Measurements from ENCODE around the gene MYB.
"Not testable (repeated sequence)": the region's sequence is repeated elsewhere in the genome, so short reads cannot be mapped to it uniquely, and the experiment has no call there.

The MYB gene

GRCh38 chr6:135144673-135145062 is 36.4 kb upstream of the MYB start:
- no peak overlapping the region for H3K4me3 ChIP-seq (ENCODE audit: low read depth, low read length)
- no peak for TF ChIP-seq CTCF (IDR thresholded peaks at IDR 0.05; ENCODE audit: control insufficient read depth, extremely low read depth, insufficient read depth)
- no peak for DNase-seq (ENCODE audit: low read depth)

- TF ChIP-seq CTCF (IDR thresholded peaks at IDR 0.05; ENCODE audit: control insufficient read depth, extremely low read depth, insufficient read depth), result peak; percentile 57
- no peak overlapping the region for H3K4me3 ChIP-seq (ENCODE audit: low read depth, low read length)
- no peak for DNase-seq (ENCODE audit: low read depth)
Measured at GRCh38 chr6:135145063-135145800, 35.9 kb upstream of the MYB start.

- no peak overlapping the region for H3K4me3 ChIP-seq (ENCODE audit: low read depth, low read length)
- peak; percentile 92 for DNase-seq (ENCODE audit: low read depth)
- no peak for TF ChIP-seq CTCF (IDR thresholded peaks at IDR 0.05; ENCODE audit: control insufficient read depth, extremely low read depth, insufficient read depth)
Measured at GRCh38 chr6:135146162-135146934, 34.8 kb upstream of the MYB start.

GRCh38 chr6:135147637-135148592 is 33.2 kb upstream of the MYB start:
- no peak for TF ChIP-seq CTCF (IDR thresholded peaks at IDR 0.05; ENCODE audit: control insufficient read depth, extremely low read depth, insufficient read depth)
- DNase-seq (ENCODE audit: low read depth), result no peak
- no peak overlapping the region for H3K4me3 ChIP-seq (ENCODE audit: low read depth, low read length)

- TF ChIP-seq CTCF (IDR thresholded peaks at IDR 0.05; ENCODE audit: control insufficient read depth, extremely low read depth, insufficient read depth), result no peak
- H3K4me3 ChIP-seq (ENCODE audit: low read depth, low read length), result no peak overlapping the region
- no peak for DNase-seq (ENCODE audit: low read depth)
Measured at GRCh38 chr6:135148889-135149288, 32.2 kb upstream of the MYB start.

- no peak for DNase-seq (ENCODE audit: low read depth)
- no peak for TF ChIP-seq CTCF (IDR thresholded peaks at IDR 0.05; ENCODE audit: control insufficient read depth, extremely low read depth, insufficient read depth)
Measured at GRCh38 chr6:135149376-135149775, 31.7 kb upstream of the MYB start.

GRCh38 chr6:135150481-135150880 is 30.6 kb upstream of the MYB start:
- DNase-seq (ENCODE audit: low read depth); H3K4me3 ChIP-seq (ENCODE audit: low read depth, low read length): not testable (repeated sequence)

More at GRCh38 chr6:135149376-135149775, 31.7 kb upstream of the MYB start:
- H3K4me3 ChIP-seq (ENCODE audit: low read depth, low read length), result no peak overlapping the region

GRCh38 chr6:135154125-135154524 is 27.0 kb upstream of the MYB start:
- DNase-seq (ENCODE audit: low read depth); H3K4me3 ChIP-seq (ENCODE audit: low read depth, low read length): not testable (repeated sequence)

All from LNCaP clone FGC (cell line).